ENCODE data around the gene C16orf95.

C16orf95 gene

GRCh38 chr16:87311387-87311786 lies 5.8 kb downstream of the C16orf95 start:
- FAIRE-seq, result no peak

- no peak for FAIRE-seq
These were observed 6.6 kb downstream of the C16orf95 start for GRCh38 chr16:87310610-87311009.

GRCh38 chr16:87309620-87310525 lies 7.3 kb downstream of the C16orf95 start:
- FAIRE-seq, result no peak

DNA sequence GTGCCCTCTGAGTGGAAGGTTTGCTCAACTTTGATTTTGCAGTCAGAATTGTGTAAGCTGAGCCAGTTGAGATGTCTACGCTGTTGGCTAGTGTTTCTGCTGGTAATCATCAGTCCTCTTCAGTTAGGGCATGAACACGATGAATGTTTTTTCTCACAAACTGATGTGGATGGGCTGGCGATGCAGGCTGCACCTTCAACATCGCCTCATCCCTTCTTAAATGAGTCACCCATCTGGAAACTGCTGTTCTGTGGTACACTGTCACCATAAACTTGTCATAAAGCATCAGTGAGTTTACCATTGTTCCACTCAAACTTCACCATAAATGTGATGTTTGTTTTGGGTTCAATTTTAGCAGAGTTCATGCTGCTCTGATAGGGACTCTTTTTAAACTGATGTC lies 8.4 kb downstream of the C16orf95 start:
- no peak for FAIRE-seq

- FAIRE-seq, result no peak
These were observed 10.7 kb downstream of the C16orf95 start for GRCh38 chr16:87306516-87306915.

GRCh38 chr16:87305505-87306391 lies 11.4 kb downstream of the C16orf95 start:
- no peak for FAIRE-seq

- FAIRE-seq, result no peak
These were observed 12.2 kb downstream of the C16orf95 start for GRCh38 chr16:87304951-87305350.

DNA sequence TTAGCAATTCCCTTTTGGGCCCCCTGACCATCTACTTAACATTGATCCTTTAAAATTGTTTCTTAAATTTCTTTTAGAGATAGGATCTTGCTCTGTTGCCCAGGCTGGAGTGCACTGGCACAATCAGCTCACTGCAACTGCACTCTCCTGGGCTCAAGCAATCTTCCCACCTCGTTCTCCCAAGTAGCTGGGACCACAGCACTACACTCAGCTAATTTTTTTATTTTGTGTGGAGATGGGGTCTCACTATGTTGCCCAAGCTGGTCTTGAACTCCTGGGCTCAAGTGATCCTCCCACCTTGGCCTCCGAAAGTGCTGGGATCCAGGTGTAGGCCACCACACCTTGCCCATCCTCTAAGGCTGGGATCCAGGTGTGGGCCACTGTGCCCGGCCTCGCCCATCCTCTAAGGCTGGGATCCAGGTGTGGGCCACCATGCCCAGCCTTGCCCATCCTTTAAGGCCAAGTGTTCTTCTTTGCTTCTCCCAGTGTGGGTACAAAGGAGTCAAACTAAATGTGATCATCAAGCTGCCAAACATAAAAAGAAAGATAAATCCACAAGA lies 13.2 kb downstream of the C16orf95 start:
- FAIRE-seq, result no peak

DNA sequence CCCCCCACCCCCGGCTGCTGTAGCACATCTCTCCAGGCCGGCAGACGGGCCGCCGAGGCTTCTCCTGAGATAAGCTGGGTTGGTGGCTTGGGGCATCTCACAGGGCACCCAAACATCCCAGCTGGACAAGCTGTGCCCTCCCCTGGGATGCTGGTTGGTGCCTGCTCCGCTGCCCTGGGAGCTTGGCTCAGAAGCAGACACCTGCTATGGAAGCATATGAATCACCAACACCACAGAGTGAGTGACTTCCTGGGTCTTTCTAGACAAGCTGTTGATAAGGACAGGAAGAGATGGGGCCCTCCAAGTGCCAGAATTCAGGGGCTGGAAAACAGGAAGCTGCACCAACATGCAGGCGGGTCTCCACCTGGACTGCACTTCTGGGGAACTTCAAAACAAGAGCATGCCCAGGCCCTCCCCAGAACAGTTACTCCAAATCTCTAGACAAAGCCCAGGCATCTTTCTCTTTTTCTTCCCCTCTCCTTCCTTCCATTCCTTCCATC lies 13.7 kb downstream of the C16orf95 start:
- no peak for FAIRE-seq

- no peak for FAIRE-seq
These were observed 18.2 kb downstream of the C16orf95 start for GRCh38 chr16:87298857-87299465.

- no peak for FAIRE-seq
These were observed 19.1 kb downstream of the C16orf95 start for GRCh38 chr16:87297918-87298631.

GRCh38 chr16:87297407-87297806 lies 19.8 kb downstream of the C16orf95 start:
- FAIRE-seq, result no peak

DNA sequence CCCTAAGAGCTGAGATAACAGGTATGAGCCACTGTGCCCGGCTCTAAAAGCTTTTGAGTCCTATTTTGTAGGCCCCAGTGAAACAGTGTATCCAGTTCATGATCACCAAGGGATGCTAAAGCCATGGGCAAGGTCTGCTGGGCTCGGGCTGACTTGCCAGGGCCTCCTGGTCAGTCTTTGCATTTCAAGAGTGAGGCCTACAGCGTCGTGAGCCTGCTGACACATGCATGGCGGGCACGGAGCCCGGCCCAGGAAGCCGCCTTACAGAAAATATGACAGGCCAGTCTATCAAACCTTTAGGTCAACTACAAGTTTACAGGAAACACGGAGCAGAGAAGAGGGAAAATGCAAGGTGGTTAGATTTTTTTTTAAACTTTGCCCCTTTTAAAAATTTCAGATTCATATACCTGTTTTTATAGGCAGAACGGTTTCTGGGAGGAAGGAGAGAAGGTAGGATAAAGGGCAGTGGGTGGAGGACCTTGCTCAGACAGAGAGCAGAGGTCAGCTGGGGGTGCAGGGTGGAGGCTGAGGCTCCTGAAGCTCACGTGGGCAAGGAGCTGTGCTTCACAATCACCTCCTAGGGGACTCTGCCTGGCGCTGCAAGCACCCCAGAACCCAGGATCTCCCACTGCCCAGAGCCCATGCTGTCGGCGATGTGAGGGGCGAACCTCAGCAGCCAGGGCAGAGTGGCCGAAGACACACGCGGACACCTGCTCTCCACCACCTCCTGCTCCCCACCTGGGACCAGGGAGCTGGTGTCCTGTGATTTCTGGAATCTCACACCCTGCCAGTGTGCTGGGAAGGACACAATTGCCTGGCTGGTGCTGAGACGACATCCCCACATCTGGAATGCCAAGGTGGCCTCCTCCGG lies 21.3 kb downstream of the C16orf95 start:
- no peak for FAIRE-seq

DNA sequence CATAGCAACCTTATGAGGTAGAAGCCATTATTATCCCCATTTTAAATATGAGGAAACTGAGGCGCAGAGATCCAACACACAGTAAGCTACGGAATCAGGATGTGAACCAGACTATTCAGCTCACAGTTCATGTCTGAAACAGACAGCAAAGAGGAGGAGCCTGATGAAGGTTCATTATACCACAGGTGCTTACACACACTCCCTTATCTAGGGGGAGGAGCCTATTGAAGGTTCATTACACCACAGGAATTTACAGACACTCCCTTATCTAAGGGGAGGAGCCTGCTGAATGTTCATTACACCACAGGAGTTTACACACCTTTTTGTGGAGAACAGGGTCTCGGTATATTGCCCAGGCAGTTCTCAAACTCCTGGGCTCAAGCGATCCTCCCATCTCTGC lies 21.9 kb downstream of the C16orf95 start:
- no peak for FAIRE-seq

DNA sequence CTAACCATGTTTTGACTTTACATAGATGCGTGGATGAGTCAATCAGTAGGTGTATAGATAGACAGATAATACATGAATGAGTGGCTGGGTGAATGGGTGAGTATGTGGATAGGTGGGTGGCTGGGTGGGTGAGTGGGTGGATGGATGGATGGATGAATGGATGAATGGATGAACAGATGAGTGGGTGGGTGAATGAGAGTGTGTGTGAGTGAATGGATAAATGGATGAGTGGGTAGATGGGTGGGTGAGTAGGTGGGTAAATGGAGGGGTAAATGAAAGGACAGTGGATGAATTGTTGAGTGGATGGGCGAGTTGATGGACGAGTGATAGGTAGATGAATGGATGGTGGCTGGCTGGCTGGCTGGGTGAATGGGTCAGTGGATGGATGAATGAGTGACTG lies 23.2 kb downstream of the C16orf95 start:
- FAIRE-seq, result no peak

DNA sequence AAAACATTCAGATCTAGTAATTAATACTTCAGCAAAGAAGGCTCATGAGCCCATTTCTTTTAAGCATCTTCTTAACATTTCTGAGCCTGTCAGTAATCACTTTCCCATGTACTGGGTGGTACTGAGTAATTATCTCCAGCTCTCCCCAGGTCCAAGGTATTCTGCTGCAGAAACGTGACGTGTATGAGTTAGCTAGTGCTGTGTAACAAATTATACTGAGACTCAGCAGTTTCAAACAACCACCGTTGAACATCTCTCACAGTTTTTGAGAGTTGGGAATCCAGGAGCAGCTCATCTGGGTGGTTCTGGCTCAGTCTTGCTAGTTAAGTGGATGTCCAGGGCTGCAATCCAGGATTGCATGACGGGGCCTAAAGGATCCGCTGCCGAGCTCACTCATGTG lies 25.2 kb downstream of the C16orf95 start:
- FAIRE-seq, result no peak

DNA sequence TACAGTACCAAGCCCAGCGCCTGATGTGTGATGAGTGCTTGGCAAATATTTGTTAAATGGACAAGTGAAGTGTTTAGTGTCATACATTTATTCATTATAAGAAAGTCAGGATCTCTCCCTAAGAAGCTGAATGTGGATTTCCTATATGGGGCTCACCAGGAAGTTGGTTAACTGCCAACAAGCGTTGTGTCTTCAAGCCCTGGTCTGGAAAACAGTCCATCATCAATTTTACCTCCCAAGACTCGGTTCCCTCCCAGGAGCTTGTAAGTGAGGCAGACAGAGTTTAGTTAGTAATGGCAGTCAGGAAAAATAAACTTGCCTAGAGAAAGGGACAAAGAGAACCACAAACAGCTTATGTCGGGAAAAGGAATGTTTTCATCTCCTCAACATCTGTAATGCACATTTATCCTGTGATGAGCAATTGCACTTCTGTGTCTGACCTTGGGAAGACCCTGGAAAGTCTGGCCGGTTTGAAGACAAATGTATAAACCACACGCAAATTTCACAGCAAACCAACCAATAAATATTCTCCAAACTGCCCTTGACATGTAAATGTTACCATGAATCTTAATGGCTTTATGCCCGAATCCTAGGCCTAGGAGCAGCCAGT lies 28.3 kb downstream of the C16orf95 start:
- FAIRE-seq, result no peak

DNA sequence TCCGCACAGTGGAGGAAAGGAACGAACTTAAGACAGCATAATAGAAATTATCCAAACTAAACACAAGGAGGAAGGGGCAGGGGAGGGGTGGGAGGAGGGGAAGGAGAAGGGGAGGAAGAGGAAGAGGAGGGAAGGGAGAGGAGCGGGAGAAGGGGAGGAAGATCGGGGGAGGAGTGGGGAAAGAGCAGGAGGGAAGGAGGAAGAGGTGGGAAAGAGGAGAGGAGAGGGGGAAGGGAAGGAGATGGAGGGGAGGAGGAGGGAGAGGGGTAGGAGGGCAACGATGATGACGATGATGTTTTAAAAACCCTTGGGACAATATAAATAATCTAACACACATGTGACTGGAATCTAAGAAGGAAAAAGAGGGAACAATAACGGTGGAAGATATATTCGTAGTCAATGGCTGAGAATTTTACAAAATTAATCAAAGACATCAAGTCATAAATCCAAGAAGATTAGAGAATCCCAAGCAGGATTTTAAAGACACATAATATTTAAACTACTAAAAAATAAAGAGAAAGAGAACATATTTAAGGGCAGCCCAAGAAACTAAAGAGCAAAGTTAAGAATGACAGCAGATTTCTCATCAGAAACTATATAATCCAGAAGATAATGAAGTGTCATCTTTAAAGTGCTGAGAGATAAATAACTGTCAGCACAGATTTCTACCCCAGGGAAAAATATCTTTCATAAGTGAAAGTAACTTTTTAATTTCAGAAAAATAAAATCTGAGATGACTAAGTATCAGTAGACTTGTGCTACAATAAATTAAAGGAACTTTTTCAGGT lies 30.2 kb downstream of the C16orf95 start:
- peak; percentile 21 for FAIRE-seq

DNA sequence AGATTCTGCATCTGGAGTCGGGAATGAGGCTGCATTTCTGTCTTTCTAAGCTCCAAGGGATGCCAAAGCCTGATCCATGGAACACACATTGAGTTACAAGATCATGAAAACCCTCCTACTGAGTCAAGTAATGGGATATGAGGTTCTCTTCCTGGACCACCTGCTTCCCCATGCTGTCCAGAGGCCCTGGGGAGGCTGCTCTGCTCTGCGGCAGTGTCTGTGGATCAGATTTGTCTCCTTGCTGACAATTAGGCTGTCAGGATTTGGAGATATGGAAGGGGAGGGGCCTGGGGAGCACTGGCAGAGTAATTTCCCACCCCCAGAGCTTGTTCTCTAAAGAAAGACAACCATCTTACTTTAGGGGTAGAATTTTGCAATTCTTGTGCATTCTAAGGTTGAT lies 33.0 kb downstream of the C16orf95 start:
- FAIRE-seq, result no peak
